HG03280 (cell line): Measurements from ENCODE around the gene CCDC177.

ENCODE experiments used
- ATAC-seq: cut with Tn5 transposase; IDR thresholded peaks from one replicate; pipeline ENCODE4 v1.9.1; 2021; ENCODE audit warnings: mild to moderate bottlenecking, moderate library complexity; ENCODE audit not compliant: unreplicated experiment

Gene CCDC177

GRCh38 chr14:69532561-69533340, 41.9 kb downstream of the CCDC177 start:
- ATAC-seq = no peak

DNA sequence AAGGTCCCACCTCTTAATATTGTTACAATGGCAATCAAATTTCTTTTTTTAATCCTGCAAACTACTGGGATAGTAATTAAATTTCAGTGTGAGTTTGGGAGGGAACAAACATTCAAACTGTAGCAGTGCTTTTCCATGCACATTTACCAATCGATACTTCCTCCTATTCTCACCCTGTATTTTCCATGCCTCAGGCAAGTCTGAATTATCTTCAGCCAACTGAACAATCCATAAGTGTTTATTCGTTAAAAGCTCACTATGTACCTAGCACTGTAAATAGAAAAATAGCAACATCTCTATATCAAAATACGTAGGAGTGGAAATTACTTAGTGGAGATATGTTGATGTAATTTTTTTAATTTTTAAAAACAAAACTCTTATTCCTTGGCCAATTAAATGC, 43.5 kb downstream of the CCDC177 start:
- ATAC-seq = no peak

GRCh38 chr14:69530095-69530494, 44.6 kb downstream of the CCDC177 start:
- no peak for ATAC-seq

DNA sequence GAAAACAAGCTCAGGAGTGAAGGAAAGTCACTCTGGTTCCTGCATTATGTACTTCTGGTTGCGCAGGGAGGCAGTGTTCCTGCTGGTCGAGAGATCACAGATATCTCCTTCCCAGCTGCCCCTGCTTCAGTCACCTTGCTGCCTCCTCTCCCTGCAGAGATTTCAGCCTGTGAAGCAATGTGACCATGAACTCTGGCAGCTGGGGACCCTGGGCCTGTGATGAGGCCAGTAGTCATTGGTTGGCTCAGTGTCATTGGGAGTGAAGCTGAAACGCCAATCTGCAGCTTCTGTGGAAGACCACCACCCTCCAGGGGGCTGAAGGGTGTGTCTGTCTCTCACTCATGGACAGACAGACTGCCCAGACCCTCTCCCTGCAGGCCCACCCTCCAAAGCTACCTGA, 45.1 kb downstream of the CCDC177 start:
- no peak for ATAC-seq

GRCh38 chr14:69528930-69529329, 45.7 kb downstream of the CCDC177 start:
- ATAC-seq = no peak

DNA sequence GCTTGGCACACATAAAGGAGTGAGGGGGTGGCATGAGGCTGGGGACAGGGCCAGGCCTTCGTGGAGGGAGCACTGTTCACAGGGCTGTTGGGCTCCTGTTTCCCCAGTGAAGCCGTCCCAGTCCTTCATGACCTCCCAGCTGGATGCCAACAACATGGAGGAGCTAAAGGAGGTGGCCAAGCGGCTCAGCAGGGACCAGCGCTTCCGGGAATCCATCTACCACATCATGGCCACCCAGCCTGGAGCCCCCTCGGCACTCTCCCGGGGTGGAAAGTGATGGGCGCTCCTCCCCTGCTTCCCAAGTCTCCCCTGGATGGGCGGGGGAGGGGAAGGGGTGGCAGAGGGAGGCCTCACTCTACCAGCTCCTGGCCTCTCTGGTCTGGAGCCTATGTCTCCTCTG, 46.5 kb downstream of the CCDC177 start:
- no peak for ATAC-seq

DNA sequence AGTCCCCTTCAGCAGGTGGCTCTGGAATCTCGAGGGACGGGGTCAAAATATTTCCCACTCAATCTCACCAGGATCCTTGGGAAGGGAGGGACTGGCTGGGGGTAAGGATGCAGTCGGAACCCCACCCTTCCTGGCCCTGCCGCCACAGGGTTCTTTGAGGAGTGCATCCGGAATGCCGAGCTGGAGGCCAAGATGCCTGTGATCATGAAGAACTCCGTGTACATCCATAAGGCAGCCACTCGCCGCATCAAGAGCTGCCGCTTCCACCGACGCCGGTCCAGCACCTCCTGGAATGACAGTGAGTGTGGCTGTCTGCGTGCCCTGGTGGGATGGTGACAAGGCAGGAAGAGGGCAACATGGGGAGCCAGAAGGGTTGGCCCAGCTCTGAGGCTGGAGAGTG, 47.0 kb downstream of the CCDC177 start:
- ATAC-seq = no peak

DNA sequence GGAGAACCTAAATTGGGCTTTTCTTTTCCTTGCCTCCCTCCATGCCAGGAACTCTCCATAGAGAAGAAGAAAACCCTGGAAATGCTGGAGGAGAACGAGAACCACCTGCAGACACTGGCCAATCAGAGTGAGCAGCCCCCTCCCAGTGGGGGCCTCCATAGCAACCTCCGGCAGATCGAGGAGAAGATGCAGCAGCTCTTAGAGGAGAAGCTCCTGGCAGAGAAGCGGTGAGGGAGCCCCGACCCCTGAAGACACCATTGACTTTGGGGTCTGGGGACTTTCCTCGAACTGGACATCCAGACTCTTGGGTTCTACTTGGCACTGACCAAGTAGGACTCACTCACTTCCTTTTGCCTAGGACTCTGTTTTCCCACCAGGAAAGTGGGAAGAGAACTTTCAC, 48.8 kb downstream of the CCDC177 start:
- no peak for ATAC-seq

DNA sequence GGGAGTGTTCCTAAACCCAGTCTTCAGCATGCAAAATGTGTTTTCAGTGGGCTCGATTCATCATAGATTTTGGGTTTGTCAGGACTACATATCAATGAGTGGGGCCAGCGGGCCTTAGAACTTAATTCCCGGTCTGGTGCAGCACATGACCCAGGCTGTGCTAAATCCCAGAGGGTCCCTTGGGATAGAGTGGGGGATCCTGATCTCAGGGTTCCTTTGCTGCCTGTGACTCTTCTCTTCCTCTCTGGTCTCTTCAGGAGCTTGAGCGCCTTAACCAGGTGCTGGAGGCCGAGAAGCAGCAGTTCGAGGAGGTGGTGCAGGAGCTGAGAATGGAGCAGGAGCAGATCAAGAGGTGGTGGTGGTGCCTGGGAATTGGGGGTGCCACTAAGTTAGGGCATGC, 52.6 kb downstream of the CCDC177 start:
- ATAC-seq = no peak
